HG02970 (cell line): ENCODE measurements around the gene GUCA2A.

Source experiments
- ATAC-seq: cut with Tn5 transposase; IDR thresholded peaks from one replicate; pipeline ENCODE4 v1.9.1; 2021; ENCODE audit warnings: mild to moderate bottlenecking, moderate library complexity, moderate number of reproducible peaks; ENCODE audit not compliant: unreplicated experiment, low FRiP score

The GUCA2A gene

GRCh38 chr1:42157667-42158066 is 6.9 kb downstream of the GUCA2A start:
- ATAC-seq, result no peak

GRCh38 chr1:42155362-42155761 is 9.2 kb downstream of the GUCA2A start:
- no peak for ATAC-seq

- no peak for ATAC-seq
These were observed 9.9 kb downstream of the GUCA2A start for GRCh38 chr1:42154685-42155084.

GRCh38 chr1:42153624-42154023 is 10.9 kb downstream of the GUCA2A start:
- ATAC-seq, result no peak

- ATAC-seq, result no peak
These were observed 11.5 kb downstream of the GUCA2A start, which contains the start of gene GUCA2B for GRCh38 chr1:42152907-42153600. Gene GUCA2B, plus strand, starts transcription at chr1:42153410. Its CDS starts 41 bp downstream, at chr1:42153451.

- no peak for ATAC-seq
These were observed 12.4 kb downstream of the GUCA2A start for GRCh38 chr1:42152119-42152518.

- no peak for ATAC-seq
These were observed 13.9 kb downstream of the GUCA2A start for GRCh38 chr1:42150651-42151050.

- ATAC-seq, result no peak
These were observed 16.4 kb downstream of the GUCA2A start for GRCh38 chr1:42148166-42148565.

- ATAC-seq, result no peak
These were observed 17.8 kb downstream of the GUCA2A start for GRCh38 chr1:42146626-42147320.

- no peak for ATAC-seq
These were observed 18.6 kb downstream of the GUCA2A start for GRCh38 chr1:42145764-42146625.

- no peak for ATAC-seq
These were observed 19.2 kb downstream of the GUCA2A start for GRCh38 chr1:42145389-42145716.

- no peak for ATAC-seq
These were observed 19.7 kb downstream of the GUCA2A start for GRCh38 chr1:42144711-42145388.

- ATAC-seq, result no peak
These were observed 20.4 kb downstream of the GUCA2A start for GRCh38 chr1:42143896-42144710.

GRCh38 chr1:42142894-42143675 is 21.5 kb downstream of the GUCA2A start:
- no peak for ATAC-seq

- ATAC-seq, result no peak
These were observed 22.6 kb downstream of the GUCA2A start for GRCh38 chr1:42141978-42142377.

- no peak for ATAC-seq
These were observed 24.4 kb downstream of the GUCA2A start for GRCh38 chr1:42140191-42140590.

- ATAC-seq, result no peak
These were observed 25.1 kb downstream of the GUCA2A start for GRCh38 chr1:42139444-42139843.

GRCh38 chr1:42138586-42138985 is 26.0 kb downstream of the GUCA2A start:
- no peak for ATAC-seq

- no peak for ATAC-seq
These were observed 26.8 kb downstream of the GUCA2A start for GRCh38 chr1:42137766-42138165.
